A673 (cell line): Measurements from ENCODE around the gene KLHL30.

Experiments used
- CTCF ChIP-seq: fragments of 300-800, 200-600 bp; sonication (generic); conservative IDR thresholded peaks from 2 replicates; pipeline ENCODE4 v1.5.1; 2017; ENCODE audit warnings: low read depth, mild to moderate bottlenecking, antibody characterized with exemption, low read length, moderate library complexity, mixed read lengths
- EZH2 ChIP-seq: fragments of 200-600 bp; sonication (generic); IDR thresholded peaks from 2 replicates; pipeline ENCODE4 v1.6.1; 2017; ENCODE audit warnings: borderline replicate concordance, low read depth, mild to moderate bottlenecking, mixed read lengths, antibody characterized with exemption, low read length; ENCODE audit not compliant: poor library complexity, severe bottlenecking

GRCh38 chr2:238144262-238144661 is 5.8 kb downstream of the KLHL30 start:
- TF ChIP-seq EZH2 (no peak), CTCF (no peak)
